ENCODE results near the gene B3GALNT2.
A peak's percentile ranks its signal among the peaks of the same experiment; 100 is the strongest.
"Not testable (repeated sequence)": the region's sequence is repeated elsewhere in the genome, so short reads cannot be mapped to it uniquely, and the experiment has no call there.

Gene B3GALNT2

DNA sequence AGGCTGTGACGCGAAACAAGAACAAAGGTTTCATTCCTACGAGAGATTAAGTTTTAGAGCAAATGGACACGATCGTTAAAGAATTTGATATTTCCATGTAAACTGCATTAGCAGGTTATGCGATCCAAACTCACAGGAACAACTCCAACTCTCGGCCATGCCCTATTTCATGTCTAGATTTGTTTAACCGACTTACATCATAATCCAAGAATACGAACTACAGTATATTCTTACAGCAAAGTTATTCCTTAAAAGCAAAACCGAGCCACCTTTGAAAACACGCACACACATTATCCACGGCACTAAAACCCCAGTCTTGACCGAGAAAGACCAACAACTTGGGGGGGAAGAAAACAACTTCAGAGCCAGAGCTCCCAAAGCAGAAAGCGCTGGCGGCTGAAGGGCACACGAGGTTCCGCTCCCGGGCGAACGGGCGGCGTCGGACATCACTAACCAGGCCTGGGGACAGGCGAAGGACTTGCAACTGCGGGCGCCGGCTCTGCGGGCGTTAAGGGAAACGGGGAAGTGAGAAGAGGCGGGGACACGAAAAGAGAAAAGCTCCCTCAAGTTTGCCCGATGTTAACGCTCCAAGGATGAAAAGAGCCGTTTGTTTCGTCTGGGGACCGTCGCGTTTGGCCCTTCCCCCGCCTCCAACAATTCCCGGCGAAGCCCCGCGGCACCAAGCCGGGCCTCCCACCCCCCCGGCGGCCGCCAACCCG lies 690 bp downstream of the B3GALNT2 start:
- no peak for DNase-seq

DNA sequence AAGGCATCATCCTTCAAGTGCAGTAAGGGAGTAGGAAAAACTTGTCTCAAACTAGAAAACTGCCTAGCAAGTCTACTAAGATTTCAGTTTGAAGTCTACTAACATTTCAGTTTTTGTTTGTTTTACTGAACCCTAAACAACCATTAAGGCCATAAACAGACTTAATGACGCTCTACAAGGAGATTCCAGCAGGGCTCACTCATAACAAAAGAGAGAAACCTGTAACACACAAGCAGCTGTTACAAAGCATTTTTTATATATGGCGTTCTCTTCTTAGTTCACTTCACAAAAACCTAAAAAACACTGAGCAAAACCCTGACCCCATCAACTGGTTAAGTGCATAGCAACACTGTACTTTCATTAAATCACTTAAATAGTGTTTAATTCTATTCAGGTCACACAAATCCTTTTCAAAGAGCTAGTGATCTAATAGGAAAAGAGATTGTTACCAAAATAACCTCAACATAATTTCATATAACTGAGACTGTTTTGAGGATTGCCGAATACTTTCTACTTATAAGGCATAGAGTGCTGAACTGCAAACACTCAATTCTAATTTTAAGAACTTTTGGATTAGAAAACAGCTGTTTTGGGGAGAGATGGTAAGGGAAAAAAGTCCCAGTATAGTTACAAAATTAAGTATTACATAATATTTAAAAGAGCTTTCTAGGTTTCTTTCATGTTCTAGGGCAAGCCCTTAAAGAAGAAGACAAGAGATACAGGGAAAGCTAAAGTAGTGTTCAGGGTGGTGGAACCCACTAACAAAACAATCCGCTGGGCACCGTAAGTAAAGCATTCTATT lies 1.4 kb downstream of the B3GALNT2 start:
- DNase-seq = no peak

DNA sequence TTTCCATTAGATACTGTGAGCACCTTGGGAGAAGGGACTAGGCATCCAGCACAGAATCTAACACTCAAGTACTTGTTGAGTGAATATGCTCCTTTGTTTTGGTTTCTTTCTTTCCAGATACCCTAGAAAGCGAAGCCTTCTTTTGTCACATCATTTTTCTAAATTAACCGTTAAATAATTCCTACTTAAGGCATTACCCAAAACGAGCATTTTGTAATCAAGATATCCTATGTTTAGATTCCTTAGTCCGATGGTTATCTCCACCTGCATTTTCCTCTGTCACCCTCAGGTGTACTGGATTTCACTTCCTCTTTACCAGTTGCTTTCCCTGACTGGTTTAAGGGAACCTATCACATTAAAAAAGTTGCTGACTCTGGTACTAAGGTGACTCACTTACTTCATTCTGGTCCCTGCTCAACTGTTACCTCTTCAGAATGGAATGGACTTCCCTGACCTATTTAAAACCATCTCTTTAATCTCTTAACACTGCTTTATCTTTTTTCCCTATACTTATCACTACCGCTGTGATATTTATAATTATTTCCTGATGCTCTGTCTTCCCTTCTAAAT lies 3.2 kb downstream of the B3GALNT2 start:
- no peak for DNase-seq

DNA sequence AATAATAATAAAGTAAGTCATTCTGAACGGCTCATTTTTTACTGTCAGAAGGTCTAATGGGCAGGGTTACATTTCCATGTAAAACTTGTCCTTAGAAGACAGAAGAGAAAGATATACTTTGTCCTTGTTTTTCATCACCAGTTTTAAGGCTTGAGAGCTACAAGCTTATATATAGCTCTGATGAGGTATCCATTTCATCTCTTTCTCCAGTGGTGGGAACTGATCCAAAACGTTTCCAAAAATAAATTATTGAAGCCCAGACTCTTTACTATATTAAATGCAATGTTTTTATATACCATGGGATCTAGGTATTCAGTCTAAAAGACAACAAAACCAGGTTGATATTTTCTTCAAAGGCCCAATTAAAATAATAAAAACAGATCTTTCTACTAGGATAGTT lies 8.7 kb downstream of the B3GALNT2 start:
- no peak for DNase-seq

DNA sequence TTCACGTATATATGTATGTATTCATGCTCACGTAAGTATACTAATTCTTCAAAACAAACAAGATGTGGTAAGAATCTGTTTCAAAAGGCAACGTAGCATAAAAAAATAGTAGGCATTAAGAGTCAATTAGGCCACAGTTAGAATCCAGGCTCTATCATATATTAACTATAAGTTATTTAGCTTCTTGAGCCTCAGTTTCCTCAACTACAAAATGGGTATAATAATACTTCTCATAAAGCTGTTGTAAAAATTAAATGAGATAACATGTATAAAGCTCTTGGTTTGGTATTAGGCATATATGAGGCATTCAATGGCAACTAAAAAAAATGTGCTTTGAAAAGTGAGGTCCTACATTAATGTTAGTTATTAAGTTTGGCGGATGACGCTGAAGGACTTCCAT lies 9.2 kb downstream of the B3GALNT2 start:
- DNase-seq = no peak

DNA sequence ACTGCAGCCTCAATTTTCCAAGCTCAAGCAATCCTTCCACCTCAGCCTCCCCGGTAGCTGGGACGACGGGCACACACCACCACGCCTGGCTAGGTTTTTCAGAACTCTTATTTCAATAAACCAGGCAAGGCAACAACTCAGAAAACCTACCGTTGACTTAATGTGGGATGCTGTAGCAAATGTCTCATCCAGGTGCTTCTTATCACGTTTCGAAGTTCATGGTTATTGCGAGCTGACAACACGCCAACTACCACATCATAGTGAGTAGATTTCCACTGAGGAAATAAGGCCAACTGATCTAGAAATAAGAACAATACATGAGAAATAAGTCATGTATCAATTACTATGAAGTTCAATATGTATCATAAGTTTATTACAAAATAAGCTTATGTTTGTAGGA lies 9.7 kb downstream of the B3GALNT2 start:
- DNase-seq = no peak

DNA sequence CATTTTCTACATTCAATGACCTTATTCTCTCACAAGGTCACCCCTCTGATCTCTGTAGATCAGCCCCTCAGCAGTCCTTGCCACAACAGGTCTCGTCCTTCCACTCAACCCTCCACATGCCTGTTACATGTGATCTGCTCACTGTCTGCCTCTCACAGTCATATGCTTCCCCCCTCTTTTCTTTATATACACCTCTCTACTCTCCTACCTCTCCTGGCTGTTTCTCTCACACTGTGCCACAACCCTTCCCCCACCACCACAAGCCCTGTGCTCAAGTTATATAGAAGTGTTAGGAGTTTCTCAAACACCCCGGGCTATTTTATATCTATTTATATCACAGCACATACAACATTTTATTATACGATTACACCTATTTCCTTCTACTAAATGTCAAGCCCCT lies 12.6 kb downstream of the B3GALNT2 start:
- no peak for DNase-seq

DNA sequence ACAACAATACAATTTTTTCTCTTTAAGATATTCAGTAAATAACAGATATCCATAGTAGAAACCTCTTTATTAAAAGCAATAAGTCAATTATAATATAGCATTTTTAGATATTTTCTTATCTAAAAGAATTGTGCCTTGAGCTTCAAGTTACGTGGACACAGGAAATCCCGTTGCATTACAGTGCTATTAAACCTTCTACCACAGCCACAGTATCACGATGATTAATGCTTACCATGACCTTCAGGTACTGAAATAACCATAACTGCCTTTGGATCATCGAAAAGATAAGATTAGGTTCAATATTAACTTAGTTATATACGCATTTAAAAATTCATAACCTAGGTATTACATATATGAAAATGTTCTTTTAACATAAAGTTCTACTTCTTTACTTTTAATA lies 17.9 kb downstream of the B3GALNT2 start:
- DNase-seq = no peak

DNA sequence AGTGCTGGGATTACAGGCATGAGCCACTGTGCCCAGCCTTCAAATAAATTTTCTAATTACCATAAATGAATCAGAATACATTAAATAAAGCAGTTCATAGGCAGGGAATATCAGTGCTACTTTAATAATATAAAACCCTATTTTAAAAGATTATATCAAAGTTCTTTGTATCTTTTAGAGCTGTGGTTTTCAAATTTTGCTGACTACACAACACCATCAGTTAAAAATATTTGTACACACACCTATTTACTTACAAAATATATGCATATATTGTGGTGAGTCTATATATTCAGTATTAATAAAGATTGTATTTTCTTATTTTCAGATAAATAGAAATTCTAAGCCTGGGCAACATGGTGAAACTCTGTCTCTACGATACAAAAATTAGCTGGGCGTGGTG lies 18.7 kb downstream of the B3GALNT2 start:
- no peak for DNase-seq

DNA sequence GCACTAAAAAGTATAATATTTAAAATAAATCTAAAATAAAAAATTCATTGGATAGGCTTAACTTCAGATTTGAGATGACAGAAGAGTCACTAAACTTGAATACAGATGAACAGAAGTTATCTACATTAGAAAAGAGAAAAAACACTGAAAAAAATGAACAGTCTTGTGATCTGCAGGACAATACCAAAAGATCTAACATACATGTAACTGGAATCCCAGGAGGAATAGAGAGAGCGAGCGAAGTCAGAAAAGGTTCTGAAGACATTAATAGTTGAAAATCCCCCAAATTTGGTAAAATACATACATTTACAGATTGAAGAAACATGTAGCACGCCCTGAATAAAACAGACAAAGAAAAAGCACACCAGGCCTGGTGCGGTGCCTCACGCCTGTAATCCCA lies 21.2 kb downstream of the B3GALNT2 start:
- DNase-seq = no peak

DNA sequence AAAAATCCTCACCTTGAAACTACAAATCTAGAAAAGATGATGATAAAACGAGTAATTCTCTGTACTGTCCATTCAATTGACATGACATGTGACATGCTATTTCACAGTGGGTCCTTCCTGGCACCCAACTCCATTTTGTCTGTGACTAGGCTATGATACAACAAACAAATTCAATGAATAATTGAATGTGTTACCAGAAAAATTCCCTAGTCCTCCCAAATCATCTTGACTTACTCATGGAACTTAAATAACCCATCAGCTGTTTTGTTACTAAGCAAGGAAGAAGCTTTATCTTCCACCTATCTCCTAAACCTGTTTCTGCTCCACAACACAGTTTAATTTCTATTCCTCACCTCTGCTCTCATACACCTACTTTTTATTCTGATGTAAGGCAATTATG lies 30.4 kb downstream of the B3GALNT2 start:
- DNase-seq = no peak

DNA sequence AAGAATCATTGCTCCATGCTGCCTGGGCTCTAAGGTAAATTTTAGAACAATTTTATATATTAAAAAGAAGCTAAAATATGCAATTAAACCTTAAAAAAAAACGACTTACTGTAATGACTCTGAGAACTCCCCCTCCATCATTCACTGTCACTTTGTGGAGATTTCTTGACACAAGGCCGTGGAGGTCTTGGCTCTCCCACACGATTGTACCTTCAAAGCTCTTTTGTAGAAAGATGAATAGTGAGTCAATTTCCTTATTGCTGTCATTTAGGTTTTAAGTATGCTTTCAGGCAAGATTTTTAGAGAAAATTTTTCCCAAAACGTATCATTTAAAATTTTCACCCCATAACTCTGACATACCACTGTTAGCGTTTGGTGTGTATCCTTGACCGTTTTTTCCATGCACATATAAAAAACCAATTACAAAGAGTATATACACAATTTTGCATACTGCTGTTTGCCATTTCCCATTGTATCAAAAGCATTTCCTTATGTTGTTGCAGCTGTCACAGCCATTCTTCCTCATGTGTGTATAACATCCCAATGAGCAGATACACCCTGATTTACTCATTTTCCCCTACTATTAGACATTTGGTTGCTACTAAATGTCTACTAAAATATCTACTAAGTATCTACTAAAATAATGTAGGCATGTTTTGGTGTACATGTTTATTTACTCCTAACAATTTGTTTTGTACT lies 33.4 kb downstream of the B3GALNT2 start:
- DNase-seq = no peak

DNA sequence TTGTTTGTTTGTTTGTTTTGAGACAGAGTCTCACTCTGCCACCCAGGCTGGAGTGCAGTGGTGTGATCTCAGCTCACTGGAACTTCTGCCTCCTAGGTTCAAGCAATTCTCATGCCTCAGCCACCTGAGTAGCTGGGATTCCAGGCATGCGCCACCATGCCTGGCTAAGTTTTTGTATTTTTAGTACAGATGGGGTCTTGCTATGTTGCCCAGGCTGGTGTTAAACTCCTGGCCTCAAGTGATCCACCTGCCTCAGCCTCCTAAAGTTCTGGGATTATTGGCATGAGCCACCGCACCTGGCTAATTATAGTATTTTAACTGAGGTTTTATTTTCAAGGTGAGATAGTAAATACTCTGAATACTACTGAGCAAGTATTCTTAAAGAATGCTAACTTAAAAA lies 34.4 kb downstream of the B3GALNT2 start:
- not testable (repeated sequence) for DNase-seq

DNA sequence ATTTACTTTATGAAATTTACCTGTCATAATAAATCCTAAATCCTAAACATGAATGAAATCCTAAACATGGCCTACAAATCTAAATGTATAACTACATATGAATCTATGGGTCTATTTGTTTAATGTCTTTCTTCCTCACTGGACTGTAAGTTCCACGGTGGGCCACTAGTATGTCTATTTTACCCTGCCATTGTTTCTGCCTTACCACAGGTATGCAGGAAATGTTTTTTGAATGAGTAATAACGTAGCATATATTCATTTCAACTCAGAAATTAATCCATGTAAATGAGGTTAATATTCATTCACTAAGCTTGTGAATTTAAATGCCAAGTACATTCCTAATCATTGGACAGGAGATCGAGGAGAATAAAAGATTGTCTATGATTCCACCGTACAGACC lies 35.3 kb downstream of the B3GALNT2 start:
- peak; percentile 13 to 78 for DNase-seq

DNA sequence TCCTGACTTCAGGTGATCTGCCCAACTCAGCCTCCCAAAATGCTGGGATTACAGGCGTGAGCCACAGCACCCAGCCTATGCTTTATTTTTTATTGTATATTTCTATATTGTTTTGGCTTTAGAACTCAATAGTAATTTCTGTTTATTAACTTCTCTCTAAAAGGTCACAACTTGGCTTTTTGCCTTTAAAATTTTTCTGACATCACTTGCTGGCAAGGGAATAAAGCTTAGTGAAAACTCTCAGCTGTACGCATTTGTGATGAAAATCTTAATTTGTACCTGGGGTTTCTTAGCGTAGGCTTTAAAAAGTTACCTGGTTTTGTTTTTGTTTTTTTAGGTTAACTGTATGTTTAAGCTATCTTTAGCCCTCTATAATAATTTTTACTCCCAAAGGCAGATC lies 36.2 kb downstream of the B3GALNT2 start:
- no peak for DNase-seq

DNA sequence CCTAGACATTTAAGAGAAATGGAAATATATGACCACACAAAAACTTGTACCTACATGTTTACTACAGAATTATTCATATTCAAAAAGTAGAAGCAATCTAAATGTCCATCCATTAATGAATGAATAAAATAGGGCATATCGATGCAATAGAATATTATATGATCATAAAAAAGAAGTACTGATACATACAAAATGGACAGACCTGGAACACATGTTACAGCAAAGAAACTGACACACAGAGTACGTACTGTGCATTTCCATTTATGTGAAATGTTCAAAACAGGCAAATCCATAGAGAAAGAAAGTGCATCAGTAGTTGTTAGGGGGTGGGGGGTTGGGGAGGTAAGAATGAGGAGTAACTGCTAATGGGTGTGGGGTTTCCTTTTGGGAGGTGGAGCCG lies 39.2 kb downstream of the B3GALNT2 start:
- no peak for DNase-seq

DNA sequence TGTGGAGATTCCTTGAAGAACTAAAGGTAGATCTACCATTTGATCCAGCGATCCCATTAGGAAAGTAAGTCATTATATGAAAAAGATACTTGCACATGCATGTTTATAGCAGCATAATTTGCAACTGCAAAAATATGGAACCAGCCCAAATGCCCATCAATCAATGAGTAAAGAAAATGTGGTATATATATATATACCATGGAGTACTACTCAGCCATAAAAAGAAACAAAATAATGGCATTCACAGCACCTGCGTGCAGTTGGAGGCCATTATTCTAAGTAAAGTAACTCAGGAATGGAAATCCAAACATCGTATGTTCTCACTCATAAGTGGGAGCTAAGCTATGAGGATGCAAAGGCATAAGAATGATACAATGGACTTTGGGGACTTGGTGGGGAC lies 41.4 kb downstream of the B3GALNT2 start:
- DNase-seq = not testable (repeated sequence)

DNA sequence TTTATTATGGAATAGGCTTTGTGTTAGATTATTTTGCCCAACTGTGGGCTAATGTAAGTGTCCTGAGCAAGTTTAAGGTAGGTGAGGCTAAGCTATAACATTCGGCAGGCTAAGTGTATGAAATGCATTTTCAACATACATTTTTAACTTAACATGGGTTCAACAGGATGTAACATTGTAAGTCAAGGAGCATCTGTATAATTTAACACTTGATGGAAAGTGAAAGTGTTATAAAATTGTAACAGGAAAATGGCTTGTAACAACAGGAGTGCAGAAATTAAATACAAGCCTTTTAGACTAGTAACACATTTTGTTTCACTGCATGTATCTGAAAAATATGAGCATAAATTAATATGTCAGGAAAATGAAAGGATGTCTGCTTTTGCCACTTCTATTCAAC lies 42.3 kb downstream of the B3GALNT2 start:
- no peak for DNase-seq

DNA sequence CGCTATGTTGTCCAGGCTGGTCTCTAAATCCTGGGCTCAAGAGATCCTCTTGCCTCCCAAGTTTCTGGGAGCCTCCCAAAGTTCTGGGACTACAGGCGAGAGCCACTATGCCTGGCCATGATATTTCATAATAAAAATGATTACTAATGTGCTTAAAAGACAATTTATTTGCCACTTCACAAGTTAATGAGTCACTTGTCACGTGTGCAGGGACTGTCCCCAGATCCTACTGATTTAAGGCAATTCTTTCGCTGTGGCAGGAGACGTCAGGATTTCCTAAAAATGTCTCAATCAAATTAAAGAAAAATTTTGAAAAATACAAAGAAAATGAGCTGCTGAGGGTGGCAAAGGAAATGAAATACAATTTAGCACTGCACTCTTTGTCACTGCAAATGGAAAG lies 43.5 kb downstream of the B3GALNT2 start:
- DNase-seq = no peak

DNA sequence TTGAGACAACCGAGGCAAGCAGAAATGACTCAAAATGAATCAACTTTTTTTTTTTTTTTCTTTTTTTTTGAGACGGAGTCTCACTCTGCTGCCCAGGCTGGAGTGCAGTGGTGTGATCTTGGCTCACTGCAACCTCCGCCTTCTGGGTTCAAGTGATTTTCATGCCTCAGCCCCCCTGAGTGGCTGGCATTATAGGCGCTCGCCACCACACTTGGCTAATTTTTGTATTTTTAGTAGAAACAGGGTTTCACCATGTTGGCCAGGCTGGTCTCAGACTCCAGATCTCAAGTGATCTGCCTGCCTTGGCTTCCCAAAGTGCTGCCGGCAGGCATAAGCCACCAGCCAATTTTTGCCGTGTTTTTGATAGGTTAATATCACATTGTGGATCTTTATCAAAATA lies 46.4 kb downstream of the B3GALNT2 start:
- not testable (repeated sequence) for DNase-seq

DNA sequence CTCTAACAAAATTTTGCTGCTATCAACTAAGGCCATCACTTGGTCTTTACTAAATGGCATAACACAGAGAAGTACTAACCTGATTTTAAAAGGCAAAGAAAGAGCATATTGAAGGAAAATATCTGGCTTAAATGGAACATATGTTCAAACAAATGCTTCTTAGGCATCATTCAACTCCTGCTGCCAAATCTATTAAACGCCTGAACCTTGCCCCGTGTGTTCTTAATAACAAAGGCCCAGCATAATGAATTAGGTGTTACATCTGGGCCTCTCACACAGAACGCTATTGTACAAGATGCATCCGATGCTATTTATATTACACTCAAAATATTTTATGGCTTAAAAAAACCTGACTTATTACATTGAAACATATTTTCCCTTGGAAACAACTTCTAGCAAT lies 48.4 kb downstream of the B3GALNT2 start:
- no peak for DNase-seq

DNA sequence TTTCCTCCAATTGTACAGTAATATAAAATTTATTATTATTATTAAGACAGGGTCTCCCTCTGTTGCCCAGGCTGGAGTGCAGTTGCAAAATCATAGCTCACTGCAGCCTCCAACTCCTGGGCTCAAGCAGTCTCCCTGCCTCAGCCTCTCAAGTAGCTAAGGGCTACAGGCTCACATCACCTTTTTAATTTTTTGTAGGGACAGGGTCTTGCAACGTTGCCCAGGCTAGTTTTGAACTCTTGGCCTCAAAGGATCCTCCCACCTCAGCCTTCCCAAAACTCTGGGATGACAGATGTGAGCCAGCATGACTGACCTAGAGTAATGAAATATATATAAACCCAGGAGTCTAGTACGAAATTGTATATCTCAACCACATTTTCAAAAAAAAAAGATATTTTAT lies 49.2 kb downstream of the B3GALNT2 start:
- DNase-seq = no peak

DNA sequence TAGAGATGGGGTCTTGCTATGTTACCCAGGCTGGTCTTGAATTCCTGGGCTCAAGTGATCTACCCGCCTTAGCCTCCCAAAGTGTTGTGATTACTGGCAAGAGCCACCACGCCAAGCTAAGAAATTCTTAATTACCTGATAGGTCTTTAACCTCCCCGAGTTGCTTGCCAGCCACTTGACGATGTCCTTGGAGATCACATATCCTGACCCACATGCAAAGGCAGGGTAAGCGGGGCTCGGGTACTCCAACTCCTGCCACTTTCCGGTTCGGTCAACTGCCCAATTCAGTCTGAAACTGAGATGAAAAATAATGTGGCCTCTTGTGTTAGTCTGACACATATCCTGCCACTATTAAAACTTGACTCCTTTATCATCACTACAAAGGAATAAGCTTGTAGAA lies 50.2 kb downstream of the B3GALNT2 start:
- DNase-seq = no peak
